Measurements from ENCODE around the gene MAML2. TPM values are rescaled to one million over a fixed set of nuclear protein-coding genes. Genes with fewer than 3 reads are reported as not detected.

MAML2 gene
- total and polyA plus RNA-seq, 9 of the 15 experiments (the other 6 are each of a cell fraction or from before 2014, with no cell fraction given) = 0.79 to 6.8 (median 4.8) TPM

DNA sequence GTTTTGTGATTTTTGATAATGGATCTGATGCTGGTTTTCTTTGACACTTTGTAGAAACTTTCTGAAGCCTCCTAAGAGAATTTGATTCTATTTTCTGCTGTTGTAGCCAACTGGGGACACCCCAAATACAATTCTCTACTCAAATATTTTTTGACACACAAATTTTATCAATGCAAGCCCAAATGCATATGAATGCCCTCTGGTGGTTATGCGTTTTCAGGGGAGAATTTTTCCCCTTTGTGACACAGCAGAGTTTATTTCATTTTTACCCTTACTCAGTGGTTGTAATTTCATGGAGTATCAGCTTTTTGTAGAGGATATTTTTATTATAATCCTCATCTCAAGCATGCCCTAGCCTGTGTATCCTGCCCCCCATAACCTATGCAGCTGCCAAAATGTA, 374.4 kb downstream of the MAML2 start (continued):
- TF ChIP-seq, protein P1, sequence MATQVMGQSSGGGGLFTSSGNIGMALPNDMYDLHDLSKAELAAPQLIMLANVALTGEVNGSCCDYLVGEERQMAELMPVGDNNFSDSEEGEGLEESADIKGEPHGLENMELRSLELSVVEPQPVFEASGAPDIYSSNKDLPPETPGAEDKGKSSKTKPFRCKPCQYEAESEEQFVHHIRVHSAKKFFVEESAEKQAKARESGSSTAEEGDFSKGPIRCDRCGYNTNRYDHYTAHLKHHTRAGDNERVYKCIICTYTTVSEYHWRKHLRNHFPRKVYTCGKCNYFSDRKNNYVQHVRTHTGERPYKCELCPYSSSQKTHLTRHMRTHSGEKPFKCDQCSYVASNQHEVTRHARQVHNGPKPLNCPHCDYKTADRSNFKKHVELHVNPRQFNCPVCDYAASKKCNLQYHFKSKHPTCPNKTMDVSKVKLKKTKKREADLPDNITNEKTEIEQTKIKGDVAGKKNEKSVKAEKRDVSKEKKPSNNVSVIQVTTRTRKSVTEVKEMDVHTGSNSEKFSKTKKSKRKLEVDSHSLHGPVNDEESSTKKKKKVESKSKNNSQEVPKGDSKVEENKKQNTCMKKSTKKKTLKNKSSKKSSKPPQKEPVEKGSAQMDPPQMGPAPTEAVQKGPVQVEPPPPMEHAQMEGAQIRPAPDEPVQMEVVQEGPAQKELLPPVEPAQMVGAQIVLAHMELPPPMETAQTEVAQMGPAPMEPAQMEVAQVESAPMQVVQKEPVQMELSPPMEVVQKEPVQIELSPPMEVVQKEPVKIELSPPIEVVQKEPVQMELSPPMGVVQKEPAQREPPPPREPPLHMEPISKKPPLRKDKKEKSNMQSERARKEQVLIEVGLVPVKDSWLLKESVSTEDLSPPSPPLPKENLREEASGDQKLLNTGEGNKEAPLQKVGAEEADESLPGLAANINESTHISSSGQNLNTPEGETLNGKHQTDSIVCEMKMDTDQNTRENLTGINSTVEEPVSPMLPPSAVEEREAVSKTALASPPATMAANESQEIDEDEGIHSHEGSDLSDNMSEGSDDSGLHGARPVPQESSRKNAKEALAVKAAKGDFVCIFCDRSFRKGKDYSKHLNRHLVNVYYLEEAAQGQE (IDR thresholded peaks at IDR 0.05; ENCODE audit: borderline replicate concordance) = peak; percentile 15; the same call in 1 of the 2 replicates
- TF ChIP-seq, protein P1 (CRISPR knock-in tag; IDR thresholded peaks at IDR 0.05; ENCODE audit: low read depth) = no peak
- no peak for TF ChIP-seq GATAD2A (IDR thresholded peaks at IDR 0.05)
- TF ChIP-seq, protein P2, sequence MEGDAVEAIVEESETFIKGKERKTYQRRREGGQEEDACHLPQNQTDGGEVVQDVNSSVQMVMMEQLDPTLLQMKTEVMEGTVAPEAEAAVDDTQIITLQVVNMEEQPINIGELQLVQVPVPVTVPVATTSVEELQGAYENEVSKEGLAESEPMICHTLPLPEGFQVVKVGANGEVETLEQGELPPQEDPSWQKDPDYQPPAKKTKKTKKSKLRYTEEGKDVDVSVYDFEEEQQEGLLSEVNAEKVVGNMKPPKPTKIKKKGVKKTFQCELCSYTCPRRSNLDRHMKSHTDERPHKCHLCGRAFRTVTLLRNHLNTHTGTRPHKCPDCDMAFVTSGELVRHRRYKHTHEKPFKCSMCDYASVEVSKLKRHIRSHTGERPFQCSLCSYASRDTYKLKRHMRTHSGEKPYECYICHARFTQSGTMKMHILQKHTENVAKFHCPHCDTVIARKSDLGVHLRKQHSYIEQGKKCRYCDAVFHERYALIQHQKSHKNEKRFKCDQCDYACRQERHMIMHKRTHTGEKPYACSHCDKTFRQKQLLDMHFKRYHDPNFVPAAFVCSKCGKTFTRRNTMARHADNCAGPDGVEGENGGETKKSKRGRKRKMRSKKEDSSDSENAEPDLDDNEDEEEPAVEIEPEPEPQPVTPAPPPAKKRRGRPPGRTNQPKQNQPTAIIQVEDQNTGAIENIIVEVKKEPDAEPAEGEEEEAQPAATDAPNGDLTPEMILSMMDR (IDR thresholded peaks at IDR 0.05 in 2 of 3, conservative IDR thresholded peaks at IDR 0.05 in 1 of 3; ENCODE audit: insufficient read depth in 2 of 3, low read depth in 1 of 3, low read length in 3 of 3) = peak; percentile 23 to 47 (median 35); a peak in 3 of 6 replicates
- no peak for TF ChIP-seq NFE2L1 (tag; IDR thresholded peaks at IDR 0.05; ENCODE audit: borderline replicate concordance, low read depth)
- no peak for TF ChIP-seq FOXP1 (CRISPR knock-in tag; IDR thresholded peaks at IDR 0.05)

All from K562 (cell line).